Thoracic aorta (tissue), 2 donors: Measurements from ENCODE around the gene CEP85L. TPM values are rescaled to one million over a fixed set of nuclear protein-coding genes. Genes with fewer than 3 reads are reported as not detected.

Experiments
- ATAC-seq: fragments of 150-250 bp; one replicate; pipeline ENCODE4 v1.8.0; 2017; ENCODE audit warnings: low read depth; ENCODE audit not compliant: insufficient number of reproducible peaks, low FRiP score
- DNase-seq: peaks from one replicate; pipeline ENCODE4 v3.0.0-alpha.2; 2020; ENCODE audit warnings: low spot score
- H3K27ac ChIP-seq, 2 donors: fragments of 200-600 bp; sonication (generic); 1 replicate in 1 of 2; 2 replicates in 1 of 2; pipeline ENCODE4 v1.5.1; 2016; ENCODE audit warnings: mild to moderate bottlenecking in 2 of 2, moderate library complexity in 2 of 2
- H3K27me3 ChIP-seq: fragments of 200-600 bp; sonication (generic); replicated peaks from 2 replicates; pipeline ENCODE4 v1.6.0; 2016; ENCODE audit warnings: mild to moderate bottlenecking; ENCODE audit not compliant: insufficient read depth
- H3K36me3 ChIP-seq: fragments of 200-600 bp; sonication (generic); one replicate; pipeline ENCODE4 v1.5.1; 2016
- H3K4me1 ChIP-seq, 2 donors: fragments of 200-600 bp; sonication (generic); 1 replicate in 1 of 2; 2 replicates in 1 of 2; pipeline versions ENCODE4 v1.5.1 to v1.6.0; 2016; ENCODE audit warnings: low read depth in 2 of 2, mild to moderate bottlenecking in 1 of 2; ENCODE audit not compliant: control insufficient read depth in 1 of 2
- H3K4me3 ChIP-seq: fragments of 200-600 bp; sonication (generic); 2 replicates; pipeline ENCODE4 v1.5.1; 2016; ENCODE audit warnings: mild to moderate bottlenecking
- H3K9me3 ChIP-seq: fragments of 200-600 bp; sonication (generic); 2 replicates; pipeline ENCODE4 v1.5.1; 2016
- CTCF ChIP-seq: fragments of 200-600 bp; sonication (generic); IDR thresholded peaks from one replicate; pipeline ENCODE4 v1.5.1; 2019; ENCODE audit warnings: antibody characterized with exemption
- total RNA-seq, 2 donors: library from RNA; depleted of rRNA; stranded (reverse); fragments of >200 nt; gene quantifications; one replicate each; pipeline versions ENCODE4 v1.1.0 to v1.2.3, GENCODE V29; 2016

The CEP85L gene
- total RNA-seq, 2 donors from 2014 or later: 13.3 to 22.7 TPM

GRCh38 chr6:118579786-118580185 is 71.6 kb downstream of the CEP85L start:
- Histone ChIP-seq H3K27ac (no peak overlapping the region), H3K4me1 (peaks cover 0 to 17% of the 10 kb centered on the region in 2 donors), H3K4me3 (no peak overlapping the region), H3K27me3 (no peaks in the 10 kb centered on the region), H3K9me3 (peaks cover 27% of the 10 kb centered on the region), H3K36me3 (no peaks in the 10 kb centered on the region)
- DNase-seq (no peak), ATAC-seq (no peak)
- no peak for TF ChIP-seq CTCF

DNA sequence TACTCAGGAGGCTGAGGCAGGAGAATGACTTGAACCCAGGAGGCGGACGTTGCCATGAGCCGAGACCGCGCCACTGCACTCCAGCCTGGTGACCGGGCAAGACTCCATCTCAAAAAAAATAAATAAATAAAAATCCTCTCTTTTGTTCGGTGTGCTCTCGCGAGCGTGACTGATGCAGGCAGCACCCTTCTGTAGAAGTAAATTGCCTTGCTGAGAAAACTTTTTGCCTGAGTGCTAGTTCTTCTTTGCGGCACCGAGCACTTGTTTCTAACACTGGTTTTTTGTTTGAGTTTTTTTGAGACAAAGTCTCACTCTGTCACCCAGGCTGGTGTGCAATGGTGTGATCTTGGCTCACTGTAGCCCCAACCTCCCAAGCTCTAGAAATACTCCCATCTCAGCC is 72.8 kb downstream of the CEP85L start:
- ATAC-seq (no peak), DNase-seq (no peak)
- H3K36me3 ChIP-seq: peaks cover 9% of the 10 kb centered on the region
- H3K4me1 ChIP-seq: peaks cover 0 to 17% of the 10 kb centered on the region in 2 donors
- H3K27me3 ChIP-seq: no peaks in the 10 kb centered on the region
- no peak overlapping the region for H3K4me3 ChIP-seq
- no peak overlapping the region for H3K27ac ChIP-seq
- peaks cover 39% of the 10 kb centered on the region for H3K9me3 ChIP-seq
- no peak for TF ChIP-seq CTCF

GRCh38 chr6:118577972-118578371 is 73.4 kb downstream of the CEP85L start:
- Histone ChIP-seq H3K36me3 (peaks cover 9% of the 10 kb centered on the region), H3K4me1 (peaks cover 0 to 17% of the 10 kb centered on the region in 2 donors), H3K4me3 (no peak overlapping the region), H3K27me3 (no peaks in the 10 kb centered on the region), H3K9me3 (peaks cover 44% of the 10 kb centered on the region), H3K27ac (no peak overlapping the region)
- TF ChIP-seq CTCF: no peak
- no peak for ATAC-seq
- DNase-seq: no peak

DNA sequence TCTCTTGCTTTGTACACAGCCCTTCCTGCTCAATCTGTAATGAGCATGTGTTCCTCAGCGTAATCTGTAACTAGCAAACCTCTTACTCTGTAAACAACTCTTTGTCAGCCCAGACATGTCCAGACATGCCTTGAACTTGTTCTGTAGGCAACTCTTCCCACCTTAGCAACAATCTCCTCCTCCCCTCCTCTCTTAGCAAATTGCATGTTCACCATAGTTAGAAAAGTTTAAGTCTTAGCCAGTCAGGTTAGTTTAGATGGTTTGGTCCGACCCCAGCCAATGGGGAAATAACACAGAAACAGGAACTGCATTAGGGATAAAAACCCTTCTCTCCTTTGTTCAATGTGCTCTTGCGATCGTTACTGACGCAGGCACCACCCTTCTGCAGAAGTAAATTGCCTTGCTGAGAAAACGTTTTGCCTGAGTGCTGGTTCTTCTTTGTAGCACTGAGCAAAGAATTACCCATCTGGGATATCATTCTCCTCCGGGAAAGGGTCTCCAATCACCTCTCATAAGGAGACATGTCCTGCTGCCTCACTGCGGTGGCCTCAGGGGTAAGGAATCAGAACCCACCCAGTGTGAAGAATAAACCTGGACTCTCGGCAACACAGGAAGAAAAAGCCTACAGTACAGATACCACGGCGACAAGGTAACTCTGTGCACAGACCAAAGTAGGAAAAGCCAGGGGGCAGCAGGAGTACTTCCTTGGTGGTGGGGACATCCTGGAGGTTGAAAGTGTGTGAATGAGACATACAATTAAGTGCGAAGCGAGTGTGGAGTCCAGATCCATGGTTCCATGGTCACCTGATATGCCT is 77.1 kb downstream of the CEP85L start:
- H3K36me3 ChIP-seq: peaks cover 9% of the 10 kb centered on the region
- no peaks in the 10 kb centered on the region for H3K4me1 ChIP-seq
- no peak overlapping the region for H3K27ac ChIP-seq
- H3K27me3 ChIP-seq: no peaks in the 10 kb centered on the region
- H3K4me3 ChIP-seq: no peak overlapping the region
- no peak for DNase-seq
- H3K9me3 ChIP-seq: peaks cover 41% of the 10 kb centered on the region
- no peak for ATAC-seq
- no peak for TF ChIP-seq CTCF

GRCh38 chr6:118571121-118571520 is 80.3 kb downstream of the CEP85L start:
- DNase-seq (no peak), ATAC-seq (no peak)
- H3K4me1 ChIP-seq: peaks cover 0 to 11% of the 10 kb centered on the region in 2 donors
- no peak overlapping the region for H3K4me3 ChIP-seq
- TF ChIP-seq CTCF: no peak
- H3K27me3 ChIP-seq: no peaks in the 10 kb centered on the region
- peaks cover 9% of the 10 kb centered on the region for H3K36me3 ChIP-seq
- no peak overlapping the region for H3K27ac ChIP-seq
- H3K9me3 ChIP-seq: peaks cover 25% of the 10 kb centered on the region
